Peyer's patch (tissue), 4 donors: ENCODE measurements around the gene CLEC4D. TPM values are rescaled to one million over a fixed set of nuclear protein-coding genes. Genes with fewer than 3 reads are reported as not detected.

ENCODE experiments used
- DNase-seq, 3 donors: peaks; one replicate each; pipeline ENCODE4 v3.0.0-alpha.2; 2017 to 2019
- H3K27ac ChIP-seq, 4 donors: fragments of 200-600 bp; sonication (generic); one replicate each; pipeline ENCODE4 v1.5.1; 2016 to 2019
- H3K27me3 ChIP-seq, 2 donors: fragments of 200-600 bp; sonication (generic); one replicate each; pipeline ENCODE4 v1.5.1; 2019
- H3K36me3 ChIP-seq, 3 donors: fragments of 200-600 bp; sonication (generic); one replicate each; pipeline ENCODE4 v1.5.1; 2016 to 2019
- H3K4me1 ChIP-seq, 4 donors: fragments of 200-600 bp; sonication (generic); one replicate each; pipeline ENCODE4 v1.5.1; 2016 to 2019
- H3K4me3 ChIP-seq, 4 donors: fragments of 200-600 bp; sonication (generic); 1 replicate in 3 of 4; 2 replicates in 1 of 4; pipeline ENCODE4 v1.5.1; 2016 to 2019; ENCODE audit warnings: mild to moderate bottlenecking in 1 of 4
- H3K9me3 ChIP-seq, 4 donors: fragments of 200-600 bp; sonication (generic); one replicate each; pipeline ENCODE4 v1.5.1; 2016 to 2019; ENCODE audit warnings: mild to moderate bottlenecking in 1 of 4
- CTCF ChIP-seq, 6 experiments: fragments of 450-650 bp in 4 of 6; fragments of 200-600 bp in 2 of 6; sonication (generic) in 1 of 6; IDR thresholded peaks; one replicate each; pipeline ENCODE4 v1.5.1; 2017 to 2019; ENCODE audit warnings: antibody characterized with exemption in 6 of 6, mild to moderate bottlenecking in 3 of 6, moderate library complexity in 1 of 6
- POLR2A ChIP-seq, 2 donors: fragments of 450-650 bp; IDR thresholded peaks; one replicate each; pipeline ENCODE4 v1.5.1; 2017; ENCODE audit warnings: antibody characterized with exemption in 2 of 2, mild to moderate bottlenecking in 2 of 2, moderate library complexity in 2 of 2
- total RNA-seq, 4 donors: library from RNA; depleted of rRNA; stranded (reverse); fragments of >200 nt; gene quantifications; one replicate each; pipeline ENCODE4 v1.1.0, GENCODE V29; 2016

Gene CLEC4D
- total RNA-seq, 4 donors from 2014 or later, result not detected

GRCh38 chr12:8541562-8541961, 28.3 kb downstream of the CLEC4D start:
- H3K36me3 ChIP-seq, result no peaks in the 10 kb centered on the region
- H3K27ac ChIP-seq, result no peak overlapping the region
- H3K9me3 ChIP-seq, result no peaks in the 10 kb centered on the region
- no peak for DNase-seq
- H3K27me3 ChIP-seq, result no peaks in the 10 kb centered on the region
- no peaks in the 10 kb centered on the region for H3K4me1 ChIP-seq
- H3K4me3 ChIP-seq, result no peak overlapping the region
- no peak for TF ChIP-seq POLR2A (IDR thresholded peaks at IDR 0.05)
- no peak for TF ChIP-seq CTCF (IDR thresholded peaks at IDR 0.05)

GRCh38 chr12:8544295-8544694, 31.0 kb downstream of the CLEC4D start:
- Histone ChIP-seq H3K27ac (no peak overlapping the region), H3K36me3 (no peaks in the 10 kb centered on the region), H3K9me3 (no peaks in the 10 kb centered on the region), H3K4me1 (no peaks in the 10 kb centered on the region), H3K4me3 (no peak overlapping the region), H3K27me3 (no peaks in the 10 kb centered on the region)
- TF ChIP-seq CTCF (IDR thresholded peaks at IDR 0.05), result peak; percentile 73 to 95 (median 93)
- TF ChIP-seq POLR2A (IDR thresholded peaks at IDR 0.05), result no peak
- DNase-seq, result peak in 2 of 3 donors; percentile 59 to 86

- H3K4me1 ChIP-seq, result no peaks in the 10 kb centered on the region
- H3K9me3 ChIP-seq, result no peaks in the 10 kb centered on the region
- H3K4me3 ChIP-seq, result no peak overlapping the region
- no peak overlapping the region for H3K27ac ChIP-seq
- no peaks in the 10 kb centered on the region for H3K36me3 ChIP-seq
- TF ChIP-seq CTCF (IDR thresholded peaks at IDR 0.05) (no peak), POLR2A (IDR thresholded peaks at IDR 0.05) (no peak)
- H3K27me3 ChIP-seq, result no peaks in the 10 kb centered on the region
- no peak for DNase-seq
These were observed 33.3 kb downstream of the CLEC4D start for GRCh38 chr12:8546591-8546990.

- Histone ChIP-seq H3K36me3 (no peaks in the 10 kb centered on the region), H3K27ac (no peak overlapping the region), H3K27me3 (no peaks in the 10 kb centered on the region), H3K4me1 (no peaks in the 10 kb centered on the region), H3K4me3 (no peak overlapping the region), H3K9me3 (no peaks in the 10 kb centered on the region)
- DNase-seq, result no peak
- no peak for TF ChIP-seq CTCF (IDR thresholded peaks at IDR 0.05)
- TF ChIP-seq POLR2A (IDR thresholded peaks at IDR 0.05), result no peak
These were observed 34.3 kb downstream of the CLEC4D start for GRCh38 chr12:8547645-8548044.

- Histone ChIP-seq H3K4me3 (no peak overlapping the region), H3K36me3 (no peaks in the 10 kb centered on the region)
- no peak for TF ChIP-seq POLR2A (IDR thresholded peaks at IDR 0.05)
These were observed 34.9 kb downstream of the CLEC4D start for GRCh38 chr12:8548192-8548591.

GRCh38 chr12:8549381-8549780, 36.1 kb downstream of the CLEC4D start:
- Histone ChIP-seq H3K36me3 (no peaks in the 10 kb centered on the region), H3K4me3 (no peak overlapping the region), H3K4me1 (no peaks in the 10 kb centered on the region), H3K27me3 (no peaks in the 10 kb centered on the region), H3K27ac (no peak overlapping the region), H3K9me3 (no peaks in the 10 kb centered on the region)
- DNase-seq, result no peak
- TF ChIP-seq CTCF (IDR thresholded peaks at IDR 0.05), result no peak
- no peak for TF ChIP-seq POLR2A (IDR thresholded peaks at IDR 0.05)

More at GRCh38 chr12:8548192-8548591, 34.9 kb downstream of the CLEC4D start:
- Histone ChIP-seq H3K27me3 (no peaks in the 10 kb centered on the region), H3K27ac (no peak overlapping the region), H3K9me3 (no peaks in the 10 kb centered on the region), H3K4me1 (no peaks in the 10 kb centered on the region)
- no peak for DNase-seq
